Transverse colon (tissue), 4 donors: ENCODE measurements around the gene COL6A2.

Experiments used
- CTCF ChIP-seq, 5 experiments: fragments of 200-600 bp in 3 of 5; fragments of 450-650 bp in 2 of 5; sonication (generic) in 3 of 5; IDR thresholded peaks; 1 replicate in 2 of 5; 2 replicates in 3 of 5; pipeline ENCODE4 v1.5.1; 2016 to 2017; ENCODE audit warnings: antibody characterized with exemption in 5 of 5, inconsistent platforms in 3 of 5, mild to moderate bottlenecking in 2 of 5, moderate library complexity in 1 of 5
- POLR2A ChIP-seq: fragments of 450-650 bp; IDR thresholded peaks from one replicate; pipeline ENCODE4 v1.6.1; 2016; ENCODE audit warnings: antibody characterized with exemption, mild to moderate bottlenecking, moderate library complexity
- POLR2AphosphoS5 ChIP-seq, 3 donors: sonication (generic); formaldehyde crosslinking; IDR thresholded peaks; one replicate each; pipeline ENCODE4 v1.6.1; 2016; ENCODE audit warnings: antibody characterized with exemption in 3 of 3

- TF ChIP-seq POLR2A (no peak), CTCF (IDR thresholded peaks at IDR 0.05) (no peak), POLR2AphosphoS5 (IDR thresholded peaks at IDR 0.05) (no peak)
Measured at GRCh38 chr21:46049890-46050667, 47.8 kb upstream of the COL6A2 start.
